OCI-LY1 (cell line): ENCODE measurements around the gene ANKRD13C.

ENCODE experiments used
- H2AFZ ChIP-seq: fragments of 200-600 bp; sonication (generic), shearing (Covaris generic); 2 replicates; pipeline ENCODE4 v1.6.0; 2014; ENCODE audit warnings: antibody characterized with exemption, mild to moderate bottlenecking, low read length
- H3F3A ChIP-seq: fragments of 200-600 bp; sonication (generic), shearing (Covaris generic); 2 replicates; pipeline ENCODE4 v1.6.0; 2014; ENCODE audit warnings: mild to moderate bottlenecking, antibody characterized with exemption, low read length, moderate library complexity; ENCODE audit not compliant: insufficient read depth
- H3K27ac ChIP-seq: fragments of 200-600 bp; sonication (generic); 2 replicates; pipeline ENCODE4 v1.5.1; 2014; ENCODE audit warnings: low read length, mixed run types, mild to moderate bottlenecking, low read depth; ENCODE audit not compliant: poor library complexity, severe bottlenecking
- H3K27me3 ChIP-seq: fragments of 200-600 bp; sonication (generic); 2 replicates; pipeline ENCODE4 v1.6.0; 2014; ENCODE audit warnings: antibody characterized with exemption, mild to moderate bottlenecking, low read length, moderate library complexity; ENCODE audit not compliant: insufficient read depth
- H3K36me3 ChIP-seq: fragments of 200-600 bp; sonication (generic); 2 replicates; pipeline ENCODE4 v1.6.1; 2014; ENCODE audit warnings: mild to moderate bottlenecking, antibody characterized with exemption, low read length, moderate library complexity, mixed read lengths; ENCODE audit not compliant: insufficient read depth
- H3K4me1 ChIP-seq: fragments of 200-600 bp; sonication (generic); 2 replicates; pipeline ENCODE4 v1.5.1; 2014; ENCODE audit warnings: mild to moderate bottlenecking, low read length, moderate library complexity; ENCODE audit not compliant: insufficient read depth, severe bottlenecking
- H3K4me2 ChIP-seq: fragments of 200-600 bp; sonication (generic), shearing (Covaris generic); 2 replicates; pipeline ENCODE4 v1.6.1; 2014; ENCODE audit warnings: low read length
- H3K4me3 ChIP-seq: fragments of 200-600 bp; sonication (generic); 2 replicates; pipeline ENCODE4 v1.5.1; 2014; ENCODE audit warnings: low read length, low read depth, mild to moderate bottlenecking, mixed read lengths; ENCODE audit not compliant: poor library complexity, severe bottlenecking
- H3K79me2 ChIP-seq: fragments of 200-600 bp; shearing (Covaris generic); 2 replicates; pipeline ENCODE4 v1.6.1; 2016; ENCODE audit warnings: mixed run types, low read length, mixed read lengths; ENCODE audit not compliant: insufficient read depth
- H3K9ac ChIP-seq: fragments of 200-600 bp; sonication (generic), shearing (Covaris generic); 2 replicates; pipeline ENCODE4 v1.6.1; 2014; ENCODE audit warnings: mild to moderate bottlenecking, low read length, mixed read lengths
- H3K9me2 ChIP-seq: fragments of 200-600 bp; sonication (generic), shearing (Covaris generic); 2 replicates; pipeline ENCODE4 v1.6.1; 2014; ENCODE audit warnings: low read depth, mild to moderate bottlenecking, low read length, mixed read lengths
- H3K9me3 ChIP-seq: fragments of 200-600 bp; shearing (Covaris generic); 2 replicates; pipeline ENCODE4 v1.6.1; 2014; ENCODE audit warnings: low read length, mixed read lengths
- H4K20me1 ChIP-seq: fragments of 200-600 bp; sonication (generic), shearing (Covaris generic); 2 replicates; pipeline ENCODE4 v1.6.0; 2016; ENCODE audit warnings: mild to moderate bottlenecking, low read length; ENCODE audit not compliant: insufficient read depth
- EZH2 ChIP-seq: fragments of 200-600 bp; sonication (generic), shearing (Covaris generic); IDR thresholded peaks from 2 replicates; pipeline ENCODE4 v1.8.0; 2017; ENCODE audit warnings: borderline replicate concordance, mixed run types, mild to moderate bottlenecking, antibody characterized with exemption, low read length, moderate library complexity, mixed read lengths
- TF ChIP-seq, protein P1 (sequence below): fragments of 200-600 bp; sonication (generic), shearing (Covaris generic); IDR thresholded peaks from 2 replicates; pipeline ENCODE4 v1.5.1; 2017; ENCODE audit warnings: mild to moderate bottlenecking, antibody characterized with exemption, low read length, moderate library complexity, mixed read lengths

ANKRD13C gene

GRCh38 chr1:70385477-70385876 is 31.0 kb upstream of the ANKRD13C start:
- Histone ChIP-seq H3K36me3 (no peaks in the 10 kb centered on the region), H4K20me1 (no peaks in the 10 kb centered on the region), H3F3A (no peaks in the 10 kb centered on the region), H3K27me3 (no peaks in the 10 kb centered on the region), H3K9me3 (no peaks in the 10 kb centered on the region), H3K4me1 (no peaks in the 10 kb centered on the region), H3K9ac (no peak overlapping the region), H3K79me2 (no peaks in the 10 kb centered on the region), H3K4me2 (no peak overlapping the region), H3K27ac (no peak overlapping the region), H3K4me3 (no peak overlapping the region), H2AFZ (no peak overlapping the region), H3K9me2 (no peaks in the 10 kb centered on the region)
- no peak for TF ChIP-seq EZH2
- TF ChIP-seq, protein P1, sequence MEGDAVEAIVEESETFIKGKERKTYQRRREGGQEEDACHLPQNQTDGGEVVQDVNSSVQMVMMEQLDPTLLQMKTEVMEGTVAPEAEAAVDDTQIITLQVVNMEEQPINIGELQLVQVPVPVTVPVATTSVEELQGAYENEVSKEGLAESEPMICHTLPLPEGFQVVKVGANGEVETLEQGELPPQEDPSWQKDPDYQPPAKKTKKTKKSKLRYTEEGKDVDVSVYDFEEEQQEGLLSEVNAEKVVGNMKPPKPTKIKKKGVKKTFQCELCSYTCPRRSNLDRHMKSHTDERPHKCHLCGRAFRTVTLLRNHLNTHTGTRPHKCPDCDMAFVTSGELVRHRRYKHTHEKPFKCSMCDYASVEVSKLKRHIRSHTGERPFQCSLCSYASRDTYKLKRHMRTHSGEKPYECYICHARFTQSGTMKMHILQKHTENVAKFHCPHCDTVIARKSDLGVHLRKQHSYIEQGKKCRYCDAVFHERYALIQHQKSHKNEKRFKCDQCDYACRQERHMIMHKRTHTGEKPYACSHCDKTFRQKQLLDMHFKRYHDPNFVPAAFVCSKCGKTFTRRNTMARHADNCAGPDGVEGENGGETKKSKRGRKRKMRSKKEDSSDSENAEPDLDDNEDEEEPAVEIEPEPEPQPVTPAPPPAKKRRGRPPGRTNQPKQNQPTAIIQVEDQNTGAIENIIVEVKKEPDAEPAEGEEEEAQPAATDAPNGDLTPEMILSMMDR, result no peak

DNA sequence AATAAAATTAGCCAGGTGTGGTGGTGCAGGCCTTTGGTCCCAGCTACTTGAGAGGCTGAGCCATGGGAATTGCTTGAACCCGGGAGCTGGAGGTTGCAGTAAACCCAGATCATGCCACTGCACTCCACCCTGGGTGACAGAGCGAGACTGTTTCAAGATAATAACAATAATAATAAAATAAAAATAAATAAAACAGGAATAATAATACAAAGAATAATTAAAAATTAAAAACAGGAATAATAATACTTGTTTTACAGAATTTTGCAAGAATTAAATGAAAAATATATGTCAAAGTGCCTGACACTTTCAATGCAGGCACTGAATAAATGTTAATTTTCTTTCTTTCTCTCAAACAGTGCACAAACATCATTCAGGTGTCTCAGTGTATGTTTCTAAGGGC is 30.0 kb upstream of the ANKRD13C start:
- no peak for TF ChIP-seq EZH2
- TF ChIP-seq, protein P1, result no peak
- Histone ChIP-seq H3K27me3 (no peaks in the 10 kb centered on the region), H3K9me3 (no peaks in the 10 kb centered on the region), H3K9ac (no peak overlapping the region), H3K4me2 (no peak overlapping the region), H3K36me3 (no peaks in the 10 kb centered on the region), H3K79me2 (no peaks in the 10 kb centered on the region), H3K4me1 (no peaks in the 10 kb centered on the region), H3K9me2 (no peaks in the 10 kb centered on the region), H2AFZ (no peak overlapping the region), H3K27ac (no peak overlapping the region), H4K20me1 (no peaks in the 10 kb centered on the region), H3F3A (no peaks in the 10 kb centered on the region), H3K4me3 (no peak overlapping the region)

DNA sequence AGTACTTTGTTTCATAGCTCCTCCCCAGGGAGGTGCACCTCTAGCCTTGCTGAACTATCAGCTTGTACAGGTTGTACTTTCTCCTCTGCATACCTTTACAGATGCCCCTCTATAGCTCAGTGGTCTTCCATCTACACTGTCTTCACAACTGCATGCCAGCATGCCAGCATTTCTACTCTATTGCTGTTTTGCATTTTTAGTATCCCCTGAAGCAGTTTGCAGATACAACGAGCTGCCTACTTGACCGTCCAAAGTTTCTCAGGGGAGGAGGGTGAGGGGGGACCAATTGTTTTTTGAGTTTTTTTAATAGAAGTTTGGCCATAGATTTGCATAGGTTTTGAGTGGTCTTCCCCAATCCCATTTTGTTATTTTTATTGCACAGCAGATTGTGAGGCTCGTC is 29.0 kb upstream of the ANKRD13C start:
- no peaks in the 10 kb centered on the region for H3K9me2 ChIP-seq

More for the DNA sequence above, 29.0 kb upstream of the ANKRD13C start:
- Histone ChIP-seq H4K20me1 (no peaks in the 10 kb centered on the region), H3K9ac (no peak overlapping the region), H3K36me3 (no peaks in the 10 kb centered on the region), H2AFZ (no peak overlapping the region), H3K4me3 (no peak overlapping the region), H3K79me2 (no peaks in the 10 kb centered on the region), H3K9me3 (no peaks in the 10 kb centered on the region), H3K4me1 (no peaks in the 10 kb centered on the region), H3K4me2 (no peak overlapping the region), H3F3A (no peaks in the 10 kb centered on the region), H3K27ac (no peak overlapping the region), H3K27me3 (no peaks in the 10 kb centered on the region)
- TF ChIP-seq EZH2, result no peak
- TF ChIP-seq, protein P1, result no peak
